Caki2 (cell line): ENCODE results near the gene MICAL3. TPM values are rescaled to one million over a fixed set of nuclear protein-coding genes. Genes with fewer than 3 reads are reported as not detected.
"Not testable (repeated sequence)": the region's sequence is repeated elsewhere in the genome, so short reads cannot be mapped to it uniquely, and the experiment has no call there.

ENCODE experiments used
- DNase-seq: peaks from one replicate; pipeline ENCODE4 v3.0.0-alpha.2; 2015; ENCODE audit warnings: low read depth
- in situ Hi-C: cut with HindIII; loops from 2 replicates; pipeline ENCODE4 v1.10.0; 2016; ENCODE audit warnings: low sequenced_read_pairs, low pct_unique_long_range_greater_than_20kb, mixed read lengths
- total RNA-seq: library from RNA; depleted of rRNA; stranded (reverse); fragments of >200 nt; shearing (Covaris generic); gene quantifications from 2 replicates; pipeline ENCODE4 v1.2.3, GENCODE V29; 2014; ENCODE audit warnings: low replicate concordance; rRNA removed

The MICAL3 gene
- 12.3 and 14.5 TPM in 2 replicates for total RNA-seq

DNA sequence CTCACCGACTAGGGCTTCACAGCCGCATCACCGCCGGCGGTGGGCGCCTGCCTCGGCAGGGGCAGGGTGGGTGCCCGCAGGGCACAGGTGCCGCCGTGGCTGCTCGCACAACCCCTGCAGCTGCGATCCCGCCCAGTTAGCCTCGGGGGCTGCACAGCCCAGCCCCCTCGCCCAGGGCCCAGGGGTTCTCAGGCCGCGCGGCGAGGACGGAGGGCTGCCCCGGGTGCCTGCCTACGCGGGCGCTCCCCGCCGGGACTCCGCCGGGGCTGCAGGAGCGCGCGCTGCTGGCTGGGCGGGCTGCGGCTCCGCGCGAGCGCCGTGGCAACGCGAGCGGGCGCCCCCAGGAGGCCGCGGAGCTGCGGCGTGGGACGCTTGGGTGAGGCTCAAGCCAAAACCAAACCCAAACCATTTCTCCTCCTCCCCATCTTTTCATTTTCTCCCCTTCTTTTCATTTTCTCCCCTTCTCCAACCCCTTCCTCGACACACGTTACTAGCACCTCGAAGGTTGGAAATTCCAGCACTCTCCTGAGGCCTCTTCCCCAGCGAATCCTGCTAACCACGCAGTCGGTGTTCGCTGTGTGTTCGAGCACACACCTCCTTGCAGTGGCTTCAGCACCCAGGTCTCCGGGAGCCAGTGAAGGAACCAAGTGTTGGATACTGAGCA, at the start of gene MICAL3:
TSS of gene MICAL3 (minus strand) at position 286 of the 664 bp plus-strand sequence. CDS start 117,749 bp downstream, outside the sequence.
- in situ Hi-C loops, result no loop called here
- peak; percentile 77 for DNase-seq

DNA sequence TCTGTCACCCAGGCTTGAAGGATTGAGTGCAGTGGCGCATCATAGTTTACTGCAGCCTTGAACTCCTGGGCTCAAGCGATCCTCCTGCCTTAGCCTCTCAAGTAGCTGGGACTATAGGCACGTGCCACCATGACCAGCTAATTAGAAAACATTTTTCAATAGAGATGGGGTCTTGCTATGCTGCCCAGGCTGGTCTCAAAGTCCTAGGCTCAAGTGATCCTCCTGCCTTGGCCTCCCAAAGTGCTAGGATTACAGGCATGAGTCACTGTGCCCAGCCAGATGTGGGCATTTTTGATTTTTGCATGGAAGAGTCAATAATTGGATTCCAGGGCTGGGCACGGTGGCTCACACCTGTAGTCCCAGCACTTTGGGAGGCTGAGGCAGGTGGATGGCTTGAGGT, 49.6 kb upstream of the MICAL3 start:
- DNase-seq, in situ Hi-C loops: not testable (repeated sequence)

DNA sequence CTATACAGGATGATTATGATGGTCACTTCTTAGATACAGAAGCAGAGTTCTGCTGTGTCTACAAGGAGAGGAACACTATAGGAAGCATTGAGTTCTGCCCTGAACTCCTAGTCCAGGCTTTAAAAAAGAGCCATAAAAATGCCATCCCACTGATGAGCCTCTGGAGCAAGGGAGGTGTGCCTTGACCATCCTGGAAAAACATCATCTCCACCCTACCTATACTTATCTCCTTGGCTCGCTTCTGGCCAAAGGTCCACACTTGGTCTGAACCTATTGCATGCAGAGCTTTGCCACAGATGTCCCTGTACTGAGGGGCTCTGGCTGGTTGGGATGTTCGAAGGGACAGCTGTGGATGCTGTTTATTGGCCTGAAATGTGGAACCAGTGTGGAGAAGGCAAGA, 49.1 kb upstream of the MICAL3 start:
- DNase-seq, result no peak
- in situ Hi-C loops, result no loop called here

- in situ Hi-C loops, result no loop called here
- DNase-seq, result no peak
These were observed 47.6 kb upstream of the MICAL3 start for GRCh38 chr22:18071968-18072310.

- in situ Hi-C loops, DNase-seq: not testable (repeated sequence)
These were observed 47.1 kb upstream of the MICAL3 start for GRCh38 chr22:18071307-18071967.

DNA sequence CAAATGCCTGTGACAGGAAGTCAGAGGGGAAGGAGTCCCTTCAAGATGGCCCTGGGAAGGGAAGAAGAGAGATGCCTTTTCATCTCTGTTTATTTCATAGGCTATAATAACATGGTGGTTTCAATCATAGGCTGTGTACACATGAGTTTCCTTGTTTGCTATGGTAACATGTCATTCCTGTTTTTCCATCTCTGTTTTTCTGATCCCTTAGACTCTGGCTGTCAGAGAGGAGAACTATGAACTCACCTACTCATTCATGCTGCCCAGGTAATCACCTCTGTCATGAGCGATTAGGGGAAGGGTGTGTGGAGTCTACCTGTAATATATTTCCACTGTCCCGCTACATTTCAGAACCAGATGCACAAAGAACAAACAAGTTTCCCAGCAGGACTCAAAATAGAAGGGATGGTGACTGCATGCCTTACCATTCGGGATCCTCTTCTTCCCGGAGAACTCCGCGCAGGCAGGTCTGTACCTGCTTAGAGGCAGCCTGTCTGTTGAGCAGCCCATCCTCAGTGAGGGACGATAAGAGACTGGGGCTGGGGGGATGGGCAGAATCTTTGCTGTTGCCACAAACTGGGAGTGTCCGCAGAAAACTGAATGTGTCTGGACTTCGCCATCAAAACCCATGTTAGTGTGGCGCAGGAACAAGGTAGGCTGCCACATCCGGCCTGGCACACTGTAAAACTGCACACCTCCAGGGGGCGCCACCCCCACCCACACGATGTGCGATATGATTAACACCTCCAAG, 46.4 kb upstream of the MICAL3 start:
- in situ Hi-C loops, result no loop called here
- DNase-seq, result no peak

DNA sequence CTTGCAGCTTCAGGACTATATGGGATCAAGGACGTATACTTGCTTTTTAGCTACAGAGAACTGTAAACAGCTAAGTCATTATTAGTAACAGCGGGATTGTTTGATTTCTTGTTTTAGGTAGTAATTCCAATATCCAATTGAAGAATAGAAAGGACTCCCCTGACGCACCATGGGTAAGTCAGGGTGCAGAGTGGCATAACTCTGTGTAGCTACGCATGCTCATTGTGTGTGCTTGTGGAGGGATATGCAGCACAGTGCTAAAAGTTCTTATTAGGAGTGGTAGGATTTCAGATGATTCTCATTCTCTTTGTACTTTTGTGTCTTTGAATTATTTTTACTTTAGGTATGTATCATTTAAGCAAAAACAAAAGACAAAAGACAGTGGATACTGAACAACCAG, 45.7 kb upstream of the MICAL3 start:
- no peak for DNase-seq

DNA sequence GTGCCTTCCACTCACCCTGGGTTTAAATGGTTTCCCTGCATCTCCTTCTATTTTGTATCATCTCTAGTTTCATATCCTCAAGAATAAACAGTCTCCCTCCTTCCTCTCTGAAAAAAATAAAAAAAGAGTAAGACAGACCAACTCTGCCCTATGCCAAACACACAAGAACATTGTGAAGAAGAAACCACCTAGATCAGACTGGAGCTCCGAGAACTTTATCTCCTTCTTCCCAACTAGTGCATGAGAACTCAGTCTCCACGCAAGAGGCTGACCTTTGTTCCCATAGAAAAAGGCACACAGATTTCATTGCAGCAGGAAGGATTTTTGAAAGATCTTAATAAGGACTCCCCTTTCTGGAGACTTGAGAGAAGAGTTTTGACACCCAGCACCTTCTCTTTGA, 44.7 kb upstream of the MICAL3 start:
- DNase-seq, result no peak
- in situ Hi-C loops, result no loop called here

More for the DNA sequence above, 45.7 kb upstream of the MICAL3 start:
- in situ Hi-C loops, result no loop called here

GRCh38 chr22:18068381-18068988, 44.1 kb upstream of the MICAL3 start:
- in situ Hi-C loops, result no loop called here
- no peak for DNase-seq

- in situ Hi-C loops, result no loop called here
- no peak for DNase-seq
These were observed 43.4 kb upstream of the MICAL3 start for GRCh38 chr22:18067548-18068341.

DNA sequence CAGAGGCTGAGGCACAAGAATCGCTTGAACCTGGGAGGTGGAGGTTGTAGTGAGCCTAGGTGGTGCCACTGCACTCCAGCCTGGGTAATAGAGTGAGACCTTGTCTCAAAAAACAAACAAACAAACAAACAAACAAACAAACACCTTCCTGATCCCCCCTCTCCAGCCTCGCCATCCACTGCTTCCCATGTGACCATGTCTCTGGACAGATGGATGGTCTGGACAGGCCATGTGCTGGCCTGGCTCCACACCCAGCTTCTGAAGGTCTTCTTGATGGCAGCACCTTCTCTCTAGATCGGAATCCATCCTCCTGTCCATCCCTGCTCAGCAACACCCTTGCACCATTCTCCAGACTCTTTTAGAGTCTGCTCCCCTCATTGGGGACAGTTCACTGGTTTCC, 42.8 kb upstream of the MICAL3 start:
- in situ Hi-C loops, result no loop called here
- no peak for DNase-seq

DNA sequence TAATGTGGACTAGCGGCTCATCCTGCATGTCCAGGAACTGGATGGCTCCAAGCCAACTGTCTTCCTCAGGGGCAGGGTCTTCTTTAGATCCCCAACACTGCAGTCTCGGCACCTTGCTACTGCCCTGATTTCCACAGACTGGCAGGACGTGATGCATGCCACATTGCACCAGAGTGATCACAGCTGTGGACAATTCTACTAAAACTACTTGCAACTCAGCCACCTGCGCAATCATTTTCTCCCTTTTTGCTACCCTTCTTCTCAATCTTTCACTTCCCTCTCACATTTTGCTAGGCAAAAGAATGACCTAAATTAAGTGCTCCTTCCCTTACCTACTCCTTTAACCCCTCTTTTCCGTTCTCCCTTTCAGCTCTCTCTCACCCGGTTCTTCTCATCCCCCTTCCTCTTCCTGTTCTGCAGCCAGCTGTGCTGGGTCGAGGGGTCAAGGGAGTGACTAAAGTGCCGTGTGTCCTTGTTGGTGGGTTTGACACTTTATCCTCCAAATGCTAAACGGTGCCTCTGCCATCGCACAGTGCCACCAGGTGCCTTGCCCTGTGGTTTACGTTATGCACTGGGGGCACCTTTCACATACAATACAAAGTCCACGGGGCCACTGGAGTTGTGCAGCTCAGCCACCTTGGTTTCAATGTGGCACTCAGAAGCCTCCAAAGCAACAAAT, 42.0 kb upstream of the MICAL3 start:
- in situ Hi-C loops, result no loop called here
- DNase-seq, result no peak

- in situ Hi-C loops, result no loop called here
- peak; percentile 60 for DNase-seq
These were observed 40.9 kb upstream of the MICAL3 start for GRCh38 chr22:18065256-18065655.

DNA sequence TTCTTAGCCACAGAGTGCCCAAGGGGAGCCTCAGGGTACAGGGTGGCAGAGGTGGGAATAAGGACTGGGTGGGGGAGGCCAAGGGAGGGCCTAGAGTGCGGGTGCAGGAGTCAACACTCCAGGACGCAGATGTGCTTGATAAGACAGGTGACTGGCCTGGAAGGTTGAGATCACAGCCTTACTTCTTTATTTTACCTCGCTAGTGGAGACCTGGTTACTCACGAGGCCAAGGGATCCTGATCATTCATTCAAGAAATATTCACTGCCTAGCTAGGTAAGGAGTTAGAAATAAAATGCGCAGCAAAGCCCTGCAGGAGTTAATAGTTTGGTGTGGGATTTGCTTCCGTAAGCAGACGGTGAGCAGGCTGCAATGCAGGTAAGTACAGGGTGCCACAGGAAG, 40.3 kb upstream of the MICAL3 start:
- in situ Hi-C loops, result no loop called here
- no peak for DNase-seq

DNA sequence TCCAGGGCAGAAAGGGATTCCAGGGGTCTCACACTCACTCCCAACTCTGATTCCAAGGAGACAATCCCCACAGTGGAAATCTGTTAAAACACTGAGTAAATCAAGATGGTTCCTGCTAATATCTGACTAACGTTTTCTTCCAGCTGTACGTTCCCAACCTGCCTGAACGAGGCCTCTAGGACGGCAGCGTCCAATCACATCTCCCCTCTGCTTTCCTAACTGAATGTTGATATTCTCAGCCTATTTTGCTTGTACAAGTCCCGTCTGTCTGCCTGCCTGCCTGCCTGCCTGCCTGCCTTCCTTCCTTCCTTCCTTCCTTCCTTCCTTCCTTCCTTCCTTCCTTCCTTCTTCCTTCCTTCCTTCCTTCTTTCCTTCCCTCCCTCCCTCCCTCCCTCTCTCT, 39.4 kb upstream of the MICAL3 start:
- DNase-seq, in situ Hi-C loops: not testable (repeated sequence)

DNA sequence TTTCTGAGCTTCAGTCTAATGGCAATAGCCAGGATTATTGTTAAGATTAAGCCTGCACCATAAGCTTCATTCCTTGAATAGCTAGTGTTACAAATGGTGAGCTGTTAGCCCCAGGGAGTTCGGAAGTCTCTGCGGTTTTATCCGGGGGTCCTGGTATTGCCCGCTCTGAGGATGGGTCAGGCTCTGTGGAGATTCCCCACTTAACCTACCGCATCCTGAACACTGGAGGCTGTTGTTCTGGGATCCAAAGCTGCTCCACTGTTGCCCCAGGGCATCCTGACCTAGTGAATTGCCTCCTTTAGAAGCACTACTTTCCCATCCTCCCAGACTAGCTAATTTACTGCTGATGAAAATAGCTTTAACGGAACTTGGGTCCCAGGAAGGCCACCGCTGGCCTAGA, 38.9 kb upstream of the MICAL3 start:
- DNase-seq, result no peak

DNA sequence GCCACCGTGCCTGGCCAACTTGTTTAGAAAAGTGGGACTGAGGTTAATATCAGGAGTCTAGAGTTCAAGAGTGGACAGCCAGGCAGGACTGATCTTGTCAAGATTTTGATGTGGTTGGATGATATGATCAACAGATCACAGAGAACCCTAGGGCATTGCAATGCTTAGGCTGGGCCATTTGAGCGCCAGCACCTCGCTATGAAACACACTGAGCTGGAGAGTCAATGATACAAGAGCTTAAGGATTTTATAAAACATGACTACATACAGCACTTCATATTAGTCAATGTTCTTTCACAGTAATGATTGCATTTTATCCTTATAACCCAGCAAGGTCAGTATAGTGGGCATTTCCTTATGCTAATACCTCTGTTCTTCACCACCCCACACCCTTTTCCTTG, 38.1 kb upstream of the MICAL3 start:
- no peak for DNase-seq
- in situ Hi-C loops, result no loop called here

More for the DNA sequence above, 38.9 kb upstream of the MICAL3 start:
- in situ Hi-C loops, result no loop called here
